GM21360 (cell line): ENCODE results near the gene PHAF1.
A peak's percentile ranks its signal among the peaks of the same experiment; 100 is the strongest.

Experiments
- ATAC-seq: cut with Tn5 transposase; IDR thresholded peaks from one replicate; pipeline ENCODE4 v1.9.1; 2021; ENCODE audit warnings: mild to moderate bottlenecking, moderate library complexity; ENCODE audit not compliant: unreplicated experiment

Gene PHAF1

DNA sequence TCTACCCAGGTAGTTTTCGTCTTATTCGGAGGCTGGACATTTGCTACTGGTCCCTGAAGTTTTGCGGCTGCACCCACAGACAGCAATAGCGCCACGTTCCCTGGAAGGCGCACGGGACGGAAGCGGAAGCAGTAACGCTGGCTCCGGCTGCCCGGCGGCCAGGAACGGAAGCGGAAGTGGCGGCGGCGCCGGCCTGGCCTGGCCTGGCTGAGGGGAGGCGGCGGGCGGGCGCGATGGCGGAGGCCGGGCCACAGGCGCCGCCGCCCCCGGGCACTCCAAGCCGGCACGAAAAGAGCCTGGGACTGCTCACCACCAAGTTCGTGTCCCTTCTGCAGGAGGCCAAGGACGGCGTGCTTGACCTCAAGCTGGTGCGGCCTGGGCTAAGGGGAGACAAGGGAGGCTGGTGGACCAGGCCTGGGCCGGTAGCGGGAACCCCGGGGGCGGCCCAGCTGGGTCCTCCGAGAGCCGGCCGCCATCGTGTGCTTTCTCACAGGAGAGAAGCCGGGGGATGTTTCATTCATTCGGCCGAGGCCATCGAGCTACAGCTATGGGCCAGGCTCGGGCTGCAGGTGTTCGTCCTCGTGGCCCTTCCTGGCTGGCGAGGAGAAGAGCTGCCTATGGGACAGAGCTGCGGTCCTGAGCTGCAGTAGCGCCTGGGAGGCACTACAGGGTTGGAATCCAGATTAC, 82.4 kb downstream of the PHAF1 start, which contains the start of gene E2F4:
E2F4 (plus strand) TSS at position 161 of the 687 bp plus-strand sequence; CDS start at position 234, 73 bp downstream.
- peak; percentile 83 for ATAC-seq

GRCh38 chr16:67192781-67193361, 83.1 kb downstream of the PHAF1 start:
- no peak for ATAC-seq

DNA sequence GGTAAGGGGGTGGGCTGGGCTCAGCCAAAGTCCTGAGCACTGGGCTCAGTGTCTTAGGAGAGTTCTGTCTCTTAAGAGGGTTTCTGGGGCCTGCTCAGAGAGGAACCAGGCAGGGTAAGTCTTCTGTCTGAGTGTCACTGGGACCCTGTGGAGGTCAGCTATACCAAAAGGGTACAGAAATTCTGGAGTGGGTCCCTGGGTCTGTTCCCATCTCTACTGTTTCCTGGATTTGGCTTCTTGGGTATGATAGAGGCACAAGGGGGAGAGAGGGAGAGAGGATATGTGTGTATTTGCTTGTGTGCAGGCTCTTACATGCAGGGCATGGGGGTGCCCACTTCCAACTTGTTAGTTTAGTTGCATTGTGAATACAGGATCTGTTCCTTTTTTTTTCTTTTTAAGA, 83.8 kb downstream of the PHAF1 start:
- no peak for ATAC-seq

DNA sequence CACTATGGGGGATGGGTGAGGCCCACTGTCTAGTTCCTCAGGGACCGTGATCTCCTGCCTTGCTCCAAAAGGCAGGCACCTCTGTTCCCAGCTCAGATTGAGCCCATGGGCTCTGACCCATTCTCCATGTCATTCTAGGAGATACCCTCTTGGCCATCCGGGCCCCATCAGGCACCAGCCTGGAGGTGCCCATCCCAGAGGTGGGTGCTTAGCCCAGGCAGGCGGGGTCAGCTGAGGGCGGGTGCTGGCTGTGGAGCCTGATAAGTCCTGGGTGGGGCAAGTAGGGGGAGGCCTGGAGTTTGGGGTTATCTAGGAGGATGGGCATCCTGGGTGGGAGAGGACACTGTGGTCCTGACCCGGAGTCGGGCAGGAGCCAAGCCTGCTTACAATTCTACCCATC, 84.5 kb downstream of the PHAF1 start:
- ATAC-seq = no peak

DNA sequence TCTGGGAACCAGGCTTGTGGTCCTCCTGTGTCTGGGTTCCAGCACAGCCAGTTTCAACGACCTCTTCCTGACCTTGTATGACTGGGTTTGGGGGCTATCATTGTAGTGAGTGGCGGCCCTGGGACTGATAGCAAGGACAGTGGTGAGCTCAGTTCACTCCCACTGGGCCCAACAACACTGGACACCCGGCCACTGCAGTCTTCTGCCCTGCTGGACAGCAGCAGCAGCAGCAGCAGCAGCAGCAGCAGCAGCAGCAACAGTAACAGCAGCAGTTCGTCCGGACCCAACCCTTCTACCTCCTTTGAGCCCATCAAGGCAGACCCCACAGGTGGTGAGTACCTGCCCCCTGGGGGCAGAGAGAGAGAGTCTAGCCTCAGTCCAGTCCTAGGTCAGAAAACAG, 85.9 kb downstream of the PHAF1 start:
- ATAC-seq = no peak

GRCh38 chr16:67196881-67197280, 87.1 kb downstream of the PHAF1 start:
- ATAC-seq = no peak

GRCh38 chr16:67197704-67198103, 88.0 kb downstream of the PHAF1 start:
- no peak for ATAC-seq
